ENCODE measurements around the gene CTNNA3.

The CTNNA3 gene

GRCh38 chr10:66786709-66787108 lies 909.3 kb downstream of the CTNNA3 start:
- DNase-seq, result no peak

GRCh38 chr10:66784770-66785169 lies 911.2 kb downstream of the CTNNA3 start:
- DNase-seq, result no peak

DNA sequence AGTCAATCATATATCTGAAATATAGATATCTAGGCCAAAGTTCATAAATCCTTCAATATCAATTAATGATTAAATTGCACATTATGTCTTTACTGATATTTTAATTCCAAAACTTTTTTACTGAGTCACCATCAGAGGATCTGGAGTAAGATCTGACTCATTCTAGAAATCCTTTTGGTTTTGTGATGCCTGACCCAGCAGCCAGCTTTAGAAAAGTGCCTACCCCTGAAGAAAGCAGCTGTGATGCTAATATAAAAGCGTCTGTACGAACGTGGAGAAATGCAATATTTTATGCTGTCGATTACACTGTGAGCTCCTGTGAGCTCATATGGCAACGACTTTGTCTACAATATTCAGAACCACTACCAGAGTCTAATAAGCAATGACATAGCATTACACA lies 912.7 kb downstream of the CTNNA3 start:
- no peak for DNase-seq

GRCh38 chr10:66782776-66783175 lies 913.2 kb downstream of the CTNNA3 start:
- no peak for DNase-seq

- no peak for DNase-seq
Measured at GRCh38 chr10:66782144-66782543, 913.9 kb downstream of the CTNNA3 start.

- DNase-seq, result no peak
Measured at GRCh38 chr10:66780796-66781195, 915.2 kb downstream of the CTNNA3 start.

DNA sequence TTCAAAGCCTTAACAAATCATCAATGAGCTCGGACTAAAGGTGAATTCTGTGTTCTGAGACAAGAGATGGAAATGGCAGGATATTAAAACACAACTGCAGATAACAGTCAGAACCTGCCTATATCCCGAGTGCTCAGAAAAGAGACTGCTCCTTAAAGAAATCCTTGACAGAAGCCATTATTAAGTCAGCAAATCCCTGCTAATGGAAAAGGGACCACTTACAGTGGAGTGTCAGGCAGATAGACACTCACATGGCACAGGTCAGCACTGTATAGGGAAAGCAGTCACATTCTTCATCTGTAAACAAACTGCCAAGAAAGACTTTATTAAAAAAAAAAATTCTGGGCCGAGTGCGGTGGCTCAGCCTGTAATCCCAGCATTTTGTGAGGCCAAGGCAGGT lies 917.6 kb downstream of the CTNNA3 start:
- no peak for DNase-seq

- DNase-seq, result no peak
Measured at GRCh38 chr10:66777665-66778064, 918.3 kb downstream of the CTNNA3 start.

- DNase-seq, result no peak
Measured at GRCh38 chr10:66773472-66773817, 922.5 kb downstream of the CTNNA3 start.

GRCh38 chr10:66772548-66773471 lies 923.2 kb downstream of the CTNNA3 start:
- DNase-seq, result no peak

- no peak for DNase-seq
Measured at GRCh38 chr10:66767707-66768106, 928.3 kb downstream of the CTNNA3 start.

DNA sequence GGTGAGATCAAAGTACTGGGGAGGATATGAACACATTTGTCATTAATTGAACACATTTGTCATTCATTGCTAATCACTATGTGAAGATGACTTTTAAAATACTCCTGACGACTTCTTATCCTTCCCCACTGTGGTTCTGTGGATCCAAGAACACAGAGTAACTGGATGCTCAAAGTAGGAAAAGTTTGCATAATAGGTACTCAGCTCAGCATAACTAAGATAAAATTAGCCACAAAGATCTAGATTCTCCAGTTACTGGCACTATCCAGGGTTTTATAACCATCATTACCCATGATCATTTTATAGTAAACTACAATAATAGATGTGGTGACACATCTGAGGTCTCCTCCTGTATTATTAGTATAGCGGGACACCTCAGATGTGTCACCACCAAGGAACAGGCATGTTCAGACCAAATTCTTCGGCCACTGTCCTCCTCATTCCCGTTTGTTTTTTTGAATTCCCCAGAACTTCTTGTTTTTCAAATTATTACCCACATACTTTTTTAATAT lies 933.7 kb downstream of the CTNNA3 start:
- DNase-seq, result no peak

DNA sequence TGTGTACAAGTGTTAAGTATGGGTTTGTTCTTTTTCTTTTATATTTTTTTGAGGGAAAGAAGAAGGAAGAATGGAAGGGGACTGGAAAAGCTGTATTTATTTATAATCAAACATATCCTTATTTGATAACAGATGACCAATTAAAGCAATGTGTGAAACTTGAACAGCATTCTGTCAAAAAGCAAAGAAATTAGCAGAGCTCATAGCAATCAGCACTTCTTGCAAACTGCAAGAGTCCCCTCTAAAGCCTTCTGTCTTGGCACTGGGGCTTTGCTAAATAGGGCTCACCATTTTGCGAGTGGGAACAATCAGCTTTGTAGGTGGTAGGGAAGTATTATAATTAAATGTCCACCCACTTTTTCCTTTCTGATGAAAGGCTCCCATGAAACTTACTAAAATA lies 935.1 kb downstream of the CTNNA3 start:
- no peak for DNase-seq

GRCh38 chr10:66755474-66755873 lies 940.5 kb downstream of the CTNNA3 start:
- DNase-seq, result no peak

- no peak for DNase-seq
Measured at GRCh38 chr10:66752714-66753113, 943.3 kb downstream of the CTNNA3 start.

GRCh38 chr10:66748217-66748616 lies 947.8 kb downstream of the CTNNA3 start:
- DNase-seq, result no peak

GRCh38 chr10:66747451-66747850 lies 948.5 kb downstream of the CTNNA3 start:
- DNase-seq, result no peak

GRCh38 chr10:66746711-66747110 lies 949.3 kb downstream of the CTNNA3 start:
- DNase-seq, result no peak

GRCh38 chr10:66746246-66746645 lies 949.7 kb downstream of the CTNNA3 start:
- DNase-seq, result no peak

DNA sequence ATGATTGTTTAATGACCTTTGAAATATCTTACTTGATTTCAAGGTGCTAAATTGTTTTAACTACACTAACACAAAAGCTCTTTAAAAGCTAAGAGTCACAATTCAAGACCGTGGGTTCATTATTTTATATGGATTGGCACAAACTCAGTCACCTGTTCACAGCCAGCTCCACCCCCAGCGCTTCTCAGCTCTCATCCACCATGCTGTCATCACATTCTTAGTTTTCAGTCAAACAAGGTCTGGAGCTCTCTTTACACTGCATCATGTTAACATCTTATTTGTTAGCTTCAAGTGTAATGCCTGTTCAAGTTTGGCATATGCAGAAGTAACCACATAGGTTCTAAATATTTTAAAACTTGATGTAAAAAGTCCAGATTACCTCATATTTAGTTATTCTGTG lies 951.1 kb downstream of the CTNNA3 start:
- DNase-seq, result no peak

DNA sequence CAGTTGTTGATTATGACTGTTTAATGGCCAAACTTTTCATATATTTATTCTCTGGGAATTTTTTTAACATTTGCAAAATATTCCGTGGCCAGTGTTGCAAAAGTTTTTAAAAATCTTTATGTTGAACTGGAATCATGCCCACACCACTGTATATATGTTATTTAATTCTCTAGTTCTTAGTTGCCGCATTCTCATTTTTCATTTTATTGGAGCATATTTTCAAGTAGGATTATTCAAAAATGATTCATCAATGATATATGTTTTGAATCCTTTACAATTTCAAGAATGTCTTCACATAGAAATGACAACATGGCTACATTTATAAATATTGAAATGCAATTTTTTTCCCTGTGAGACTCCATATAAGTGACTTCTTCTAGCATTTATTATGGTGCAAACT lies 958.8 kb downstream of the CTNNA3 start:
- no peak for DNase-seq

DNA sequence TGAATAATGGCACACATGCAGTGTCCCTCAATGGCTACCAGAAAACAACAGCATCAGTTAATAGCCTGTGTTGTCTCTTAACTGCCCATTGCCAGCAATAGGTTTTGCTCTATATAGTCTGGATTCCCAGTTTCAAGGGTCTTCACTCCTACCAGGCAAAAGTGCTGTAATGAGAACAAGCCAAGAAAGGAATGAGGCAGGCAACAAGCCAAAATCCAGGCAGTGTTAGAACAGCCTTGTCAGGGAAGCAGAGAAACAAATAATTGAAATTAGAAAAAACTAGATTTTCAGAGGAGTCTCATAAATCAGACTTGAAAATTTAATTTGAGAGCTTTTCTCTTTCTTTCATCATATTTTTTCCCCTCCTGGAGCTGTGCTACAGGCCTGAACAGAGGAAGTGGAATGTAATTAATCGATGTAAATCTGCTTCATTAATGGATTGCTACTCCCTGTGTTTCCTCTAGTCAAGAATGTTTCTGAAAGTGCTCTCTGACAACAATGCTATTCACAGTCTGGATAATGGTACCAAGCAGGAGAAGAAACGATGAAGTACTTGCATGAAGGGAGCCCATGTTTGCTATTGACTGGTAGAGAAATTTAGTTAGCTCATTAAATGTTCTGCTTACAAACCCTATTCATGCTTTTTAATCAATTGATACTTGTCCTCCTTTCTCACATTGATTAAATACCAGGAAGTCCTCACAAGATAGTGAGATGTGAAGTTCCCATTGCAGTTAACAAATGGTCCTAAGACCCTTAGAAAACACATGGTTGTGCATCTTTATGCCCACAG lies 972.2 kb downstream of the CTNNA3 start:
- DNase-seq, result no peak

GRCh38 chr10:66719483-66719882 lies 976.5 kb downstream of the CTNNA3 start:
- DNase-seq, result no peak
